Activated T-cell treated with anti-CD3 and anti-CD28 coated beads, Interleukin-2, amount 50 U/mL, for 48 hours (primary cell): ENCODE measurements around the gene MARVELD2.
A peak's percentile ranks its signal among the peaks of the same experiment; 100 is the strongest.
"Not testable (repeated sequence)": the region's sequence is repeated elsewhere in the genome, so short reads cannot be mapped to it uniquely, and the experiment has no call there.

ENCODE experiments used
- DNase-seq, 2 experiments: peaks; one replicate each; pipeline ENCODE4 v3.0.0-alpha.2; 2020

The MARVELD2 gene

DNA sequence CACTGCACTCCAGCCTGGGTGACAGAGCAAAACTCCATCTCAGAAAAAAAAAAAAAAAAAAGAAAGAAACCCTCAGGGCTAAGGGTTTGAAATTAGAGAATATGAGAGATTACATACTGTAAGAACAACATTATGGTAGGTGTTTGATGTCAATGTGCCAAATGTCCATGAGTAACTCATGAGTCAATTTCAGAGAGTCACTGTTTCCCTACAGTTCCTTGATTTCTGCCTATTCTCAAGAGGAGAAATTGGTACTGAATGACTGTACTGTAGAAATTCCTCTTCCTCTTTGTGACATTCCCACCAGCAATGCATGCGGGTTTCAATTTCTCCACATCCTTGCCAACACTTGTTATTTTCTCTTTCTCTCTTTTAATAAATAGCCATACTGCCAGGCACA lies 35.2 kb downstream of the MARVELD2 start:
- no peak for DNase-seq

GRCh38 chr5:69450527-69450926 lies 35.6 kb downstream of the MARVELD2 start:
- not testable (repeated sequence) for DNase-seq

- DNase-seq, result no peak
Measured at GRCh38 chr5:69451941-69452647, 37.2 kb downstream of the MARVELD2 start.

GRCh38 chr5:69453487-69453886 lies 38.6 kb downstream of the MARVELD2 start:
- DNase-seq, result not testable (repeated sequence)

DNA sequence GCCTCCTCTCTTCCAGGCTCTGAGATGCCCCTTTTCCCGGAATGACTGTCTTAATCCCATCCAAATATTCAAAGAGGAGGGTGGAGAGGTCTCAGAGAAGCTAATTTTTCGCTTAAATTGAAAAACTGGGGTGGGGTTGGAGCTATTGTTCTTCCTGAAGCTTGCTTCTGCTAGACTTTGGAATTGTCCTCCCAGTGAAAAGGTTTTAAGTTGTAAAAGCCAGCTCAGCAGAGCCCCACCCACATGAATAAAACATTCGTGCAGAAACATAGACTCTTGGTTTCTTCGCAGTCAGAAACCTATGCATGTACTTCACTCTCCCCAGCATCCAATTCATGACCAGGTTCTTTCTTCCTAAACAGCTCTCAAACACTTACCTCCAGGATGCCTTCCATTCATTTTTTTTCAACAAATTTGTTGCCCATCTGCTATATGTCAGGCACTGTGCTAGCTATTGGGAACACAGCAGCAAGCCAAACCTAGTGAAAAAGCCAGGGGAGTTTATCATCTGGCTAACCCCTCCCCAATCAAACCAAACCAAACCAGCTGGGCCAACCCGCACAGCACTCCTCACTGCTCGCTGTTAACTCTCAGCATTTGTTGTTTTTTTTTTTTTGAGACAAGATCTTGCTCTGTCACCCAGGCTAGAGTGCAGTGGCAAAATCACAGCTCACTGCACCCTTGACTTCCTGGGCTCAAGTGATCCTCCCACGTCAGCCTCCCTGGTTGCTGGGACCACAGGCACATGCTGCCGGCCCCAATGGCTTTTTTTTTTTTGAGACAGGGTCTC lies 39.7 kb downstream of the MARVELD2 start:
- no peak for DNase-seq

DNA sequence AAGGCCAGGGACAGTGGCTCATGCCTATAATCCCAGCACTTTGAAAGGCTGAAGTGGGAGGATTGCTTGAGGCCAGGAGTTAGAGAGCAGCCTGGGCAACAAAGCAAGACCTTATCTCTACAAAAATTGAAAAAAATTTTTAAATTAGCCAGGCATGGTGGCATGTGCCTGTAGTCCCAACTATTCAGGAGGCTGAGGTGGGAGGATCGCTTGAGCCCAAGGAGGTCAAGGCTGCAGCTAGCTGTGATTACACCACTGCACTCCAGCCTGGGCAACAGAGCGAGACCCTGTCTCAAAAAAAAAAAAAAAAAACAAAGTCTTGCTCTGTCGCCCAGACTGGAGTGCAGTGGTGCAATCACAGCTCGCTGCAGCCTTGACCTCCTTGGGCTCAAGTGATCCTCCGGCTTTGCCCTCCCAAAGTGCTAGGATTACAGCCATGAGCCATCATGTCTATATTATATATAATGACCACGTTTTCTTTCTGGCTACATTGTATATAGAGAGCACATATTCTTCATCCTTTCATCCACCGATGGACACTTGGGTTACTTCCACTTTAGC lies 40.6 kb downstream of the MARVELD2 start:
- not testable (repeated sequence) for DNase-seq

DNA sequence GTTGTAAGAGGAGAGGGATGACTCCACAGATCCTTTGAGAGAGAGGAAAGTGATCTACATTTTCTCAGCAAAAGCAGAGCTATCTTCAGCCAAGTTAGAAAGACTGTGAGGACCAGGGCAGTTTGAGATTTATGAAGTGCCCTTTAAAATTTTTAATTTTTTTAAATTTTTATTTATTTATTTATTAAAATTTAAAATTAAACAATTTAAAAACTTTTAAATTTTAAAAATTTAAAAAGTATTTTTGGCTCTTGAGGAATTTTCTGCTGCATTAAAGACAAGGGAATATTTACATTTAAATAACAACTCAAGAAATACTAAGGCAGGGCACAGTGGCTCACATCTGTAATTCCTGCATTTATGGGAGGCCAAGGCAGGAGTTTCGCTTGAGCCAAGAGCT lies 47.3 kb downstream of the MARVELD2 start:
- DNase-seq, result no peak

- not testable (repeated sequence) for DNase-seq
Measured at GRCh38 chr5:69466375-69466774, 51.5 kb downstream of the MARVELD2 start.

DNA sequence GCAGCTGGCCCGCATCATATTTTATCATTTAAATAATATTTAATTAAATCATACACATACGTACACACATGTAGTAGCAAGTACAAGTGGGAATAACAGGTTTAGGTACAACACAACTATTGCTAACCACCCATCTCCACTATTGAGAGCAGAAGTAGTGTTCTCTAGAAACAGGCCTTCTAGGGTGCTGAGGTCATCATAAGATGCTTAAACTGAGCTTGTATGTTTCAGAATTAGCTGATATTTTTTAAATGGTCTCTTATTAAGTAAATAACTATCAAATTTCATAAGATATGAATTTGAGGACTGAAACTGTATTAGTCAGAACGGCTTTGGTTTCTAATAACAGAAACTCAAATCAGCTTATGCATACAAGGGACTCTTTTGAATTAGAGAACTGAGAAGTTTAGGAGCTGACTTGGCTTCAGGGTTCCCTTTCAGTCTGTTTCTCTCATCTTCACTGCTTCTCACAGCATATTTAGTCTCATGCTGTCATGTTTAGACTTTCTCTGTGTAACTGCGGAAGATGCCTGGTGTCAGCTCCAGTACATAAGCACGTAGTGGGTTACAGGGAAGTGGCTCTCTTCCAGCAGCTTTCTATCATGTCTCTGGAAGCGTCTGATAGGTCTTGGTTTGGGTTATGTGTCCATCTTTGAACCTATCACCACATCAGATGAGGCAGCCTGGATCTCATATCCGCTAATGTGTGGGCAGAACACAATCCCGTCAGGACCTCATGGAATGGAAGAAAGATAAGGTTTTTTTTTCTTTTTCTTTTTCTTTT lies 52.7 kb downstream of the MARVELD2 start:
- no peak for DNase-seq

DNA sequence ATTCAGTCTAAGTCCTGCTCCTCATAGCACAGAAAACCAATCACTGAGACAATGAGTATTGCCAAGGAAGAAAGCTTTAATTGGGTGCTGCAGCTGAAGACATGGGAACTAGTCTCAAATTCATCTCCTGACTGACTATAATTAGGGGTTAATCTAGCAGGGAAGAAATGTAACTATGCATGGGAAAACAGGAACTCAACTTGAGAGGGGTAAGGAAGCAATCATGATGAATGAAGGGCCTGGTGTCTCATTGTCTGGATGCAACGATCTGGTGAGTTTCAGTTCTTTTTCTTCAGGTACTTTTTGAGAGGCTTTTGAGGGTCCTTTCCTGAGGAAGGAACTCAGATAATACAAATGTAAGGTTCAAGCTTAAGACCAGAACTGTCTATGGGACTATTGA lies 53.7 kb downstream of the MARVELD2 start:
- no peak for DNase-seq

- DNase-seq, result not testable (repeated sequence)
Measured at GRCh38 chr5:69471516-69471915, 56.6 kb downstream of the MARVELD2 start.

GRCh38 chr5:69472535-69473143 lies 57.7 kb downstream of the MARVELD2 start:
- not testable (repeated sequence) for DNase-seq

DNA sequence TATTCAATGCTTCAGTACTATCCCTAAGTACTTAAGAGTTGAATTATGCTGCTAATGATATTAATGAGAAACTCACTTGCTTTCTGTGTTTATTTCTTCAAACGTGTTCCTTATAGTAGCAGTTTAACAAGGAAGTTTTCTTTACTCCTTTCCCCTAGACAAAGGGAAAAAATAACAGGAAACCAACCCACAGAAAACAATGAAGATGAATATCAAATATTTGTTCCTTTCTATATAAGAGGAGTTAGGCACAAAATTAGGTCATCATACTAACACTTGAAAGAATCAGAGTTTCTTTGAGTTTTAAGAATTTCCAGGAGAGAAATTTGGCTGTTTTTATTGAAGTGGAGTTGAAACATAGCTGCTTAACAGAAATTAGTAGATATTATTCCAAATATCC lies 62.3 kb downstream of the MARVELD2 start:
- DNase-seq, result no peak

DNA sequence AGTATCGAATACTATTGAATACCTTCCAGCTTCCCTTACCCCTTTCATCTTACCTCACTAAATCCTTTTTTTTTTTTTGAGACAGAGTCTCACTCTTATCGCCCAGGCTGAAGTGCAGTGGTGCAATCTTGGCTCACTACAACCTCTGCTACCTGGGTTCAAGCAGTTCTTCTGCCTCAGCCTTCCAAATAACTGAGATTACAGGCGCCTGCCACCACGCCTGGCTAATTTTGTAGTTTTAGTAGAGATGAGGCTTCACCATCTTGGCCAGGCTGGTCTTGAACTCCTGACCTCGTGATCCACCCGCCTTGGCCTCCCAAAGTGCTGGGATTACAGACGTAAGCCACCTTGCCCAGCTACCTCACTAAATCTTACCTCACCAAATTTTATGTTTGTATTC lies 63.4 kb downstream of the MARVELD2 start:
- DNase-seq, result not testable (repeated sequence)

DNA sequence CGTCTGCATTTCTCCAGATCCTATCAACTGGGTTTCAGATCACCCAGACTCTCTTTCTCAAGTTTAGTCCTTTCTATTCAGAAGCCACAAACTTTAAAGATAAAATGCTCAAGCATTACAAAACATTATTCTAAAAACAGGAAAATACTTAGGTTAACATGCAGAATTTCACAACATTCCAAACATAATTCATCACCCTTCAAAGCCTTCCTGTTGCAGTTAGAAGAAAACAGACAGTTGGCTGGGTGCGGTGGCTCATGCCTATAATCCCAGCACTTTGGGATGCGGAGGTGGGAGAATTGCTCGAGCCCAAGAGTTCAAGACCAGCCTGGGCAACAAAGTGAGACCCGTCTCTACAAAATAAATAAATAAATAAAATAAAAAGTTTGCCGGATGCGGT lies 70.0 kb downstream of the MARVELD2 start:
- DNase-seq, result no peak

DNA sequence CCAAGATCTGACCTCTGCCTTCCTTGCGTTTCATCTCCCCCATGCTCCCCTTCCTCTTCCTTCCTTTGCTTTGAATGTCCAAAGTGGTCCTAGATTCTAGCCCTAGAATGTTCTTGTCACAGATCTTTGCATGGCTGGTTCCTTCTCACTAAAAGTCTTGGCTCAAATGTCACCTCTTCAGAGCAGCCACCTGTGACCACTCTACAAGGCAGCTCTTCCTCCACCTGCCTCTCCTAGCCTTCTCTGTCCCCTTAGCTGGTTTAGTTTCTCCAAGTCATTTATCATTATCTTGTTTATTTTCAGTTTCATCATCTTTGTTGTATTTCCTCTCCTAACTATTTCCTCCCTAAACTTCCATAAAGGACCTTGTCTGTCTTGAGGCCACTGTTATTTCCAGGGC lies 70.6 kb downstream of the MARVELD2 start:
- DNase-seq, result no peak

DNA sequence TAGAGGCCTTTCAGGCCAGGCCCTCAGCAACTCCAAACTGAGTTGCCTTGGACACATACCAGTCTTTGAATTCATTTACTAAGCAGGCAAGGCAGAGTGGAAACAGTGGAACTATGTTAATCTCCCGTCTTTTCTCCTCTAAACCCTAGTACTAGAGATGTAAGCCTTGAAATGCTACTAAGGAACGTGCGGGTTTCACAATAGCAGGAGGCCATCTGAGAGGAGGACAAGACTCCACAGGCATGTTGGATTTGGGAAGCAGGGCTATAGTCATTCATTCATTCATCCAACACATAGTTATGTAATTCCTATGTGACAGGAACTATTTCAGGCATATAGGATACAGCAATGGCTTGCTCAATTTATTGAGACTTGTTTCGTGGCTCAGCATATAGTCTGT lies 74.3 kb downstream of the MARVELD2 start:
- DNase-seq, result no peak

DNA sequence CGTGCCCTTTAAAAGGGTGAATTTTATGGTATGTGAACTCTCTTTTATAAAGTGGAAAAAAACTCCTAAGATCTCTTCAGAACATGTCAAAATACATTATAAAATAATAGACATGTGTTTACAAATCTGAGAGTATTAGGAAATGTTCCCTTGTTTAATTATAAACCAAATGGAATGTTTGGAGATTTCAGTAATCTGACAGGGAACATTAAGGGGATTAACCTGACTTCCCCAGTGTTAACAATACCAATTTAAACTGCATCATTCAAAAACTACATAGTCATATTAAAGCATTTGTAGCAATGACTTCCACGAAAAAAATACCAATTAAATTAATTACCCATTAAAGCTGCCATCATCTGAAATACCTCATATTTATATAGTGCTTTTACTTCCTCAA lies 76.1 kb downstream of the MARVELD2 start:
- no peak for DNase-seq

DNA sequence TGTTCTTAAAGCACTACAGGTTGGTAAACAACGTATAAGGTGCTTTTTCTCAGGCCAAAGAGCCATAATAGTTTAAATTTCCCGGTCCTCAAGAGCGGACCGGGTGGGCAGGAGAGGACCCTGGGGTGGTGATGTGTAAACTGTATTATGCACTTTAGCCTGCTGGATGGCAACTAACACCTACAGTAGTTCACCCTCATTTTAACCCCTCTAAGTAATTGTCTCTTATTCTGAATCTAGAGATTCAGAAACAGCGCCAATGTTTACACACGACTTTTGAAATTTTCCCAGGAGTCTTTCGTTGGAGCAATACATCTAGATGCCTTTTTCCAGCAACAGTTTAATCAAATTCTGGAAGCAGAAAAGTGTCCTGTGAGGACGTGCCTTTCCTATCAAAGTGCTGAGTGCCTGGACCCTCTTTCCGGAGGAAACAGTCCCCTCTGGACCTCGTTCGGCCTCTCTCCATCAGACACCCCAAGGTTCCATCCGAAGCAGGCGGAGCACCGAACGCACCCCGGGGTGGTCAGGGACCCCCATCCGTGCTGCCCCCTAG lies 77.0 kb downstream of the MARVELD2 start:
- DNase-seq, result no peak

DNA sequence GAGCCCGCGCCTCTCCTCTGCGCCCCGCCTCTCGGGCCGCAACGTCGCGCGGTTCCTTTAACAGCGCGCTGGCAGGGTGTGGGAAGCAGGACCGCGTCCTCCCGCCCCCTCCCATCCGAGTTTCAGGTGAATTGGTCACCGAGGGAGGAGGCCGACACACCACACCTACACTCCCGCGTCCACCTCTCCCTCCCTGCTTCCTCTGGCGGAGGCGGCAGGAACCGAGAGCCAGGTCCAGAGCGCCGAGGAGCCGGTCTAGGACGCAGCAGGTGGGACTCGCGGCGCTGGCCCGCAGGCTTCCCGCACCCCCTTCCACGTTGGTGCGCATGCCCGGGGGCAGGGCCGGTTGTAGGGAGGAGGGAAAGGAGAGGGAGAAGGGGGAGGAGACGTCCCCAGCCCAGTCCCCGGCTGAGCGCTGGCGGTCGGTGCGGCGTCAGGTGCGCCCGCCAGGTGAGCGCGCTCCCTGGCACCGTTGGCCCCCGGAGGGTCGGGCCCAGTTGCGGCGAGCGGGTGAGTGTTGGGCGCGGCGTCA lies 77.5 kb downstream of the MARVELD2 start, which contains the start of gene OCLN:
Gene OCLN, plus strand, starts transcription at position 400 of the 532 bp plus-strand sequence. CDS start 11,455 bp downstream, outside the sequence.
- DNase-seq, result peak; percentile 34 to 53

GRCh38 chr5:69492923-69493395 lies 78.0 kb downstream of the MARVELD2 start:
- DNase-seq, result peak; percentile 25 to 38
